Measurements from ENCODE around the gene TNFAIP2.

- TF ChIP-seq CTCF (IDR thresholded peaks at IDR 0.05): peak in 2 of 3 donors; percentile 32 to 47
- no peak for TF ChIP-seq POLR2A (IDR thresholded peaks at IDR 0.05)
These were observed 18.0 kb downstream of the TNFAIP2 start for GRCh38 chr14:103141117-103141796.

Data from breast epithelium (tissue), 3 donors.